Naive thymus-derived CD8-positive, alpha-beta T cell (primary cell): ENCODE data around the gene GOLGB1. TPM values are rescaled to one million over a fixed set of nuclear protein-coding genes. Genes with fewer than 3 reads are reported as not detected.

Experiments used
- polyA plus RNA-seq, 3 donors: library from polyadenylated mRNA; unstranded; fragments of 300-500 nt; fragmentation: Illumina TruSeq; gene quantifications; one replicate each; pipeline ENCODE4 v1.2.3, GENCODE V29; 2021
- total RNA-seq, 8 experiments: library from RNA in 2 of 8; stranded (reverse) in 2 of 8; gene quantifications; one replicate each; pipeline ENCODE4 v1.2.3 and lab custom pipeline; 2021 to 2026

GOLGB1 gene
- total and polyA plus RNA-seq, 5 experiments from 2014 or later = 1.7 to 38.4 (median 8.2) TPM

Other genes starting within 250 kb of the GOLGB1 start
- gene POLQ, start 203.8 kb downstream of the GOLGB1 start, total RNA-seq = under 1 TPM; 0.23 to 0.36 TPM
- under 1 TPM; 0.02 to 0.18 (median 0.02) TPM for gene POLQ, start 203.8 kb downstream of the GOLGB1 start, polyA plus RNA-seq
- not detected for gene ARGFX, start 181.8 kb downstream of the GOLGB1 start, total RNA-seq
- not detected for gene ARGFX, start 181.8 kb downstream of the GOLGB1 start, polyA plus RNA-seq
- not detected for gene FBXO40, start 156.4 kb downstream of the GOLGB1 start, total RNA-seq
- under 1 TPM in 2 of 3 donors, not detected in 1; 0.05 to 0.07 TPM for gene FBXO40, start 156.4 kb downstream of the GOLGB1 start, polyA plus RNA-seq
- 100 to 1,000 TPM; 340 to 355 TPM for gene HCLS1, start 88.8 kb downstream of the GOLGB1 start, total RNA-seq
- 100 to 1,000 TPM; 375 to 453 (median 402) TPM for gene HCLS1, start 88.8 kb downstream of the GOLGB1 start, polyA plus RNA-seq
- gene IQCB1, start 85.3 kb upstream of the GOLGB1 start, total RNA-seq = 10 to 100 TPM; 32.1 to 34.8 TPM
- 10 to 100 TPM; 16.5 to 18.0 (median 17.3) TPM for gene IQCB1, start 85.3 kb upstream of the GOLGB1 start, polyA plus RNA-seq
- 1 to 10 TPM; 9.6 to 9.7 TPM for gene EAF2, start 85.5 kb upstream of the GOLGB1 start, total RNA-seq
- 10 to 100 TPM; 12.5 to 21.4 (median 12.8) TPM for gene EAF2, start 85.5 kb upstream of the GOLGB1 start, polyA plus RNA-seq
- gene SLC15A2, start 144.7 kb upstream of the GOLGB1 start, total RNA-seq = 1 to 10 TPM; 2.7 to 3.4 TPM
- gene SLC15A2, start 144.7 kb upstream of the GOLGB1 start, polyA plus RNA-seq = under 1 TPM in 2 of 3 donors, not detected in 1; 0.51 to 0.98 TPM